ENCODE data around the gene VPS9D1.

GRCh38 chr16:89691986-89692569 is 28.6 kb downstream of the VPS9D1 start:
- TF ChIP-seq CTCF (IDR thresholded peaks at IDR 0.05) (no peak), POLR2A (IDR thresholded peaks at IDR 0.05) (no peak)
